VCaP (cell line): Measurements from ENCODE around the gene LRRC10.

Source experiments
- H3K27ac ChIP-seq: fragments of 450-650 bp; 2 replicates; pipeline ENCODE4 v1.5.1; 2017
- CTCF ChIP-seq: fragments of 450-650 bp; conservative IDR thresholded peaks from 2 replicates; pipeline ENCODE4 v1.5.1; 2017; ENCODE audit warnings: mild to moderate bottlenecking, moderate library complexity

The LRRC10 gene

GRCh38 chr12:69601962-69602685 lies 8.6 kb downstream of the LRRC10 start:
- H3K27ac ChIP-seq, result peak overlapping the region; percentile 1; the same call in 1 of the 2 replicates
- TF ChIP-seq CTCF, result no peak

GRCh38 chr12:69600804-69601203 lies 9.9 kb downstream of the LRRC10 start:
- no peak overlapping the region for H3K27ac ChIP-seq
- no peak for TF ChIP-seq CTCF

- no peak overlapping the region for H3K27ac ChIP-seq
- no peak for TF ChIP-seq CTCF
These were observed 12.4 kb downstream of the LRRC10 start for GRCh38 chr12:69598174-69598753.

- H3K27ac ChIP-seq, result no peak overlapping the region
- TF ChIP-seq CTCF, result no peak; the same call in 1 of the 2 replicates
These were observed 15.0 kb downstream of the LRRC10 start for GRCh38 chr12:69595689-69596088.

- TF ChIP-seq CTCF, result no peak
- H3K27ac ChIP-seq, result no peak overlapping the region
These were observed 21.6 kb downstream of the LRRC10 start for GRCh38 chr12:69589082-69589481.

- no peak for TF ChIP-seq CTCF
- H3K27ac ChIP-seq, result no peak overlapping the region
These were observed 22.2 kb downstream of the LRRC10 start for GRCh38 chr12:69588527-69588926.

GRCh38 chr12:69585189-69586062 lies 25.3 kb downstream of the LRRC10 start, which contains the start of gene CCT2:
CCT2 (plus strand) TSS chr12:69585459; CDS start chr12:69585522, 63 bp downstream.
- peak; percentile 58 for TF ChIP-seq CTCF

More at GRCh38 chr12:69585189-69586062, 25.3 kb downstream of the LRRC10 start, which contains the start of gene CCT2:
- H3K27ac ChIP-seq, result peak within 1 kb of the TSS; percentile 92
